Gastroesophageal sphincter (tissue), 3 donors: ENCODE measurements around the gene CFAP73.

Experiments used
- CTCF ChIP-seq, 4 experiments: fragments of 200-600 bp in 2 of 4; fragments of 450-650 bp in 2 of 4; sonication (generic) in 1 of 4; IDR thresholded peaks; one replicate each; pipeline ENCODE4 v1.5.1; 2017 to 2019; ENCODE audit warnings: antibody characterized with exemption in 4 of 4, mild to moderate bottlenecking in 2 of 4, moderate library complexity in 2 of 4
- POLR2AphosphoS5 ChIP-seq: sonication (generic); formaldehyde crosslinking; IDR thresholded peaks from one replicate; pipeline ENCODE4 v1.6.1; 2017; ENCODE audit warnings: antibody characterized with exemption

- TF ChIP-seq CTCF (IDR thresholded peaks at IDR 0.05) = no peak
- no peak for TF ChIP-seq POLR2AphosphoS5
These were observed 19.7 kb upstream of the CFAP73 start for GRCh38 chr12:113129664-113130456.
